GM13976 (cell line): ENCODE measurements around the gene MTCP1.

Experiments used
- DNase-seq: peaks from one replicate; pipeline ENCODE4 v3.0.0; 2012; ENCODE audit warnings: low spot score
- CTCF ChIP-seq: IDR thresholded peaks from 2 replicates; pipeline ENCODE4 v1.5.1; 2012; ENCODE audit warnings: borderline replicate concordance, mild to moderate bottlenecking; ENCODE audit not compliant: insufficient read depth; ENCODE audit errors: extremely low read depth, missing control alignments, control extremely low read depth
- in situ Hi-C: fragments of 300-500 bp; cut with MboI; formaldehyde crosslinking; loops from one replicate; pipeline ENCODE4 v1.12.0; 2022; ENCODE audit warnings: low sequenced_read_pairs, mixed read lengths, inconsistent platforms; ENCODE audit not compliant: unreplicated experiment

MTCP1 gene

GRCh38 chrX:155026727-155027508 is 44.0 kb downstream of the MTCP1 start, which contains the start of gene FUNDC2:
TSS of gene FUNDC2 (plus strand) at chrX:155026844. CDS start at chrX:155026939, 95 bp downstream.
- in situ Hi-C loops: no loop called here
- DNase-seq: peak; percentile 87
- no peak for TF ChIP-seq CTCF

- DNase-seq: no peak
- in situ Hi-C loops: no loop called here
- no peak for TF ChIP-seq CTCF
Observed at GRCh38 chrX:155026420-155026726, 44.6 kb downstream of the MTCP1 start.

- no peak for TF ChIP-seq CTCF
- no peak for DNase-seq
- in situ Hi-C loops: no loop called here
Observed at GRCh38 chrX:155023907-155024833, 46.8 kb downstream of the MTCP1 start.

GRCh38 chrX:155022585-155022984 is 48.4 kb downstream of the MTCP1 start, which contains the start of gene F8:
TSS of gene F8 (minus strand) at chrX:155022723. CDS start at chrX:155022552, 171 bp downstream.
- no peak for TF ChIP-seq CTCF
- no peak for DNase-seq
- in situ Hi-C loops: no loop called here

- in situ Hi-C loops: no loop called here
- DNase-seq: no peak
- TF ChIP-seq CTCF: no peak
Observed at GRCh38 chrX:155020591-155020990, 50.3 kb downstream of the MTCP1 start.
